NCI-H2171 (cell line): Measurements from ENCODE around the gene NEIL1.

Experiments
- DNase-seq: peaks from one replicate; lab custom pipeline; 2025; lab: John Stamatoyannopoulos, UW

NEIL1 gene

DNA sequence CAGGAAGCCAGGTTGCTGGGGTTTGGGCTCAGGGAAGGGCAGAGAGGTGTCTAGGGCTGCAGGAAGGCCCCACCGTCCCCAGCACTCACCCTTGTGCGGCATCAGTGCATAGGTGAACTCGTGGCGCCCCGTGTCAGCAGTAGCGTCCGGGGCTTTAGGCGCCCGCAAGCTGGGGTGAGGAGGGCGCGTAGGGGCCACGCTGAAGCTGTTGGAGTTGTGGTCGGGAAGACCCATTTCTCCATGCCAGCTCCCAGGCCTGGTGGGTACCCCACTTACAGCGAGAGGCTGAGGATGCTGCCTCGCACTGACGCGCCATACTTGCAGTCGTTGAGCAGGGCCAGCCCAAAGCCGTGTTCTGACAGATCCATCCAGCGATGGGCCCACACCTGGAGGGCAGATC, 9.7 kb downstream of the NEIL1 start:
- DNase-seq: no peak

DNA sequence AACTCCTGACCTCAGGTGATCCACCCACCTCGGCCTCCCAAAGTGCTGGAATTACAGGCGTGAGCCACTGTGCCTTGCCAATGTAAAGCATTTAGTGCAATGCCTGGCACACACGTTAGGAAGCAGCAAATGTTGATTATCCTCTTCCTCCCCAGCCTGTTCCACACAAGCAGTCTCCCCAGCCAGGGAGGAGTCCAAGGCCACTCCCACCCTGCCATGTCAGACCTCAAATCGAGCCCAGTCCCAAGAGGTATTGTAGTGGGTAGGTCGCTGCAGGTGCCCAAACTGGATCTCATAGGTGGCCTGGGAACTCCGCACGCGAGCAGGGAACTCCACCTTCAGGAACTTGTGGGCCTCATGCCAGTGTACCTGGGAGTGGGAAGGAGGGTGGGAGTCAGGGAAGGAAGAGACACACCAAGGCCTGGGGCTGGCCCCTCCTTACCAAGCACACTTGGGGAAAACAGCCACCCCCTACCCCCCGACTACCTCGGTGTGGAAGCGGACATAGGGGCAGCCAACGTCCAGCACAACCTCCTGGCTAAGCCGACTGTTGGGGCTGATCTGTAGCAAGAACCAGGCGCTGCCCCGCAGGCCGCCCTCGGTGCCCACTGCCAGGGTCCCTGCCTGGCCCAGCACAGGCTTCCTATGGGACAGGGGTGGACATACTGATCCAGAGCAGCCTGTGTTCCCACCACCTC, 11.3 kb downstream of the NEIL1 start:
- DNase-seq: no peak

DNA sequence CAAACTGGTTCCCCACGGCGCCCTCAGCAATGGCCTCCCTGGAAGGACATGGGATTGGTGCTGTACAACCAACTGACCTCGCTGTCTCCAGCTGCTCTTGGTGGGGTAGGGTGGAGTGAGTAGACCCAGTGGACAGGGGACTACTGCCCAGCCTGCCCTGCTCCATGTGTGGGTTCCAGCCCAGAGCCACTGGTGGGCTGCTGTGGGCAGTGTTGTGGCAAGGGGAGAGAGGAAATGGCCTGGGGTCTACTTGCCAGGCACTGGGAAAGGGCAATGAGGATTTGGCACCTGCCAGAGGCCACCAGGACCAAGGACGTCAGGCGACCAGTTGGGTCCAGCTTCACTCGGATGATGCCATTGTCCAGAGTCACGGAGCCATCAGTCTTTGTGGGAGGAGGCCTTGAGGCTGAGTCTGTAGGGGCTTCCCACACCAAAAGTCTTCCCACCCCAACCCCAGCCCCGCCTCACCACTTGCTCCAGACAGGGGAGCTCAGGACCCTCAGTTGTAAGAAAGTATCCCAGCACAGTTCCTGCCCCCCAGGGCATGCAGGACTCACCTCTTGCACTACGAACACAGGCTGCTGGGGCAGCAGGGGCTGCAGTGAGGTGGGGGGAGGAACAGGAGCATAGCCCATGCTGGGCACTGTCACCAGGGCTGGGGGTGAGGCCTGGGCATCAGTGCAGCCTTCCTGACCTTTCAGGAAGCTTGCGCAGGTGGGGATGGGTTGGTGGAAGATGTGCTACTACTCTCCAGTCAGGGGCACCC, 12.1 kb downstream of the NEIL1 start:
- no peak for DNase-seq

DNA sequence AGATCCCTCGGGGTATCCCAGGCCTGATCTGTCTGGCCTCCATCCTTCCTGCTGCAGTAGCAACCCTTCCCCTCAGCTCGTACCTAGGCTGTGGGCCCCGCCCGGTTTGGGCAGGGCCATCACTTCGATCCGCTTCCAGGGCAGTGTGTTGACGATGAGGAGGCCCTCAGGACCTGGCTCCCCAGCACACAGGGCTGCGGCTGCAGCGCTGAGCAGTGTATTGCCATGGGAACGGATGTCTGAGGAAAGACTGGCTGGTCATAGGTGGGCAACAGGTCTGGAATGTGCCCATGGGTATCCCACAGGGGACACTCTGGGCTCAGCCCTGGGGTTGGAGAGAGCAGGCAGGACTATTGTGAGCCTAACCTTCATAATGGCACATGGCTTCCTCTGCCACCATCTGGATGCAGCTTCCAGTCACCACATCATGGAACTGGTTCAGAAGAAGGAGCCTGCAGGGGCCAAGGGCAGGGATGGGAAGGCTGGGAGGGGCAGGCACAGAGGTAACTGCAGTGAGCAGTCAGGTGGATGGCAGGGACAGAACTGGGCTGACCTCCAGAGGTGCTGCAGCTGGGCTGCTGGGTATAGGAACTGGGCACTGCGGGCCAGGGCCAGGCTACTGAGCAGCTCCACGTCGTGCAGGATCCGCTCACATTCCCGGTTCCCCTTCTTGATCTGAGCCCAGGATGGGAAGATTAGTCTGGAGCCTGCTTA, 12.9 kb downstream of the NEIL1 start:
- no peak for DNase-seq

DNA sequence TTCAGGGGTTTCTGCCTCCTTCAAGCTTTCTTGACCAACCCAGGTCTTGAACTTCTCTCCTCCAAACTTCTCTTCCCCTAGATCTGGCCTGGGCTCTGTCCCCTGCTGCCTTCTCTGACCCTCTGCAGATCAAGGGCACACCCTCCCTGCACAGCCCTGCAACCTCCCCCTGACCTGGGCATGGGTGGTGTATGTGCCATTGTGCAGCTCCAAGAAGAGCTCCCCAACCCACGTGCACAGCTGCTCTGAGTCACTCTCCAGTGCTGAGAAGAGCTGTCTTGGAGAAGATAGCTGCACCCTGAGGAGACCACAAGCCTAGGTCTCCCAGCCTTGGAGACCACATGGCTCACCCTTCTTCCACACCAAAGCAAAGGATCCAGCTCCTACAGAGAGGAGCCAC, 13.6 kb downstream of the NEIL1 start:
- no peak for DNase-seq

DNA sequence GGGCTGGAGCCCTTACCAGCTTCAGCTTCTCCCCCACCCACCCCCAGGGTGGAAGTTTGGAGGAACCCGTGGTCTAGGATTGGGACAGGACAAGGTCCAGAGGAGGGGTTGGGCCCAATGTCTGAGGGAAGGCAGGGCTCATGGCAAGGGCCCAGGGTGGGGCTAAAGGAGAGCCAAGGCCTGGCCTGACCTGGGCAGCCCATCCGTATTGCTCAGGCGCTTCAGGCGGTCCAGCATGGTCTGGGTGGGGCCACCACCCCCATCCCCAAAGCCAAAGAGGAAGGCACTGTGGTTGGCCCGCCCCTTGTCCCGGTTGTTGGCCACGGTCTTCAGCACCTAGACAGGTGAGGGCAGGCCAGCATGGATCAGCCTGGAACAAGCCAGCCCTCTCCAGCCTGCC, 14.0 kb downstream of the NEIL1 start:
- no peak for DNase-seq

DNA sequence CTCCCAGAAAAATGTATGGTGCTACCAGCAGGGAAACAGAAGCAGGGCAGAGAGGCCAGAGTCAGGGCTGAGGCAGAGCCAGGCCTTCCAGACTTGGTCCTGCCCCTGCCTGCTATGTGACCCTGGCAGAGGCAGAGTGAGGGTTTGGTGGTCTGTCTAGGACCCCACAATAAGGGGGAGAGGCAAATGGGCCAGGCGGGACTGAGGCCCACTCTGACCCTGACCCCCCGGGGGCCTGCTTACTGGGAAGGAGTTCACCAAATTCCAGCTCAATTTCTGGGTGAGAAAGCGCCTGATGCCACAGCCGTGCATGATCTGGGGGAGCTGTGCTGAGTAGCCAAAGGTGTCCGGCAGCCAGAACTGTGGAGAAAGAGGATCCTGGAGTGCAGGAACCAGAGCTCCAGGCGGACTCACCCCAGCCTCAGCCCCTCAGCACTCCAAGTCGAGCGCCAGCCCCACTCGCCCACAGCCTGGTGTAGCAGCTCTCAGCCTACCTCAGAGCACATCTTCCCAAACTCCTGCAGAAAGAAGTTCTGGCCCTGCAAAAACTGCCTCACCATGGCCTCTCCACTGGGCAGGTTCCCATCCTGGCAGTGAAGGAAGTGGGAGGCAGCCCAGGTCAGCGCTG, 14.6 kb downstream of the NEIL1 start:
- DNase-seq: no peak

DNA sequence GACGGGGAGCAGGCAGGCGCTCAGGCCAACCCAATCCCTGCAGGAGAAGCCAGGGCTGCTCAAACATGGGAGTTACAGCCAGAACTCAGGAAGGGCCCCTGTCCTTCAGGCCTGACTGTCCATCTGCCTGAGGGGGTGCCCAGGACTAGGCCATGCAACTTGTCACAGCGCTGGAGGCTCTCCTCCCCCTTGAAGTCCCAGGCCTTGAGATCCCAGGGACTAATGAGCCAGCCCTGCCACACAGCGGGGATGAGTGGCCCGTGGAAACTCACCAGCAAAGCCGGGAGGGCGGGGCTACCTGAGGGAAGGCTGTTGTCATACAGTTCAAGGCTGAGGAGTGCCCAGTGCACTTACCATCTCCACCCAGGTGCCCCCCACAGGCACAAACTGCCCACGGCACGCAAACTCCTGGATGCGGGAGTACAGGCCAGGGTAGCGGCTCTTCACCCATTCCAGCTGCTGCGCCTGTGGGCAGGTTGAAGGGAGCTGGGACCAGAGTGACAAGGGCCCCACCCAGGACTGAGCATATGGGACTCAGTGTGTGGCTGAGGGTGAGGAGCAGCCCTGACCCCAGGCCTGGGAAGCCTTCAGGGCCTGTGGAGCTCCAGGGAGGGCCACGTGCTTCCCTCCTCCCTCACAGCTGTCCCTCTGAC, 15.3 kb downstream of the NEIL1 start:
- no peak for DNase-seq

DNA sequence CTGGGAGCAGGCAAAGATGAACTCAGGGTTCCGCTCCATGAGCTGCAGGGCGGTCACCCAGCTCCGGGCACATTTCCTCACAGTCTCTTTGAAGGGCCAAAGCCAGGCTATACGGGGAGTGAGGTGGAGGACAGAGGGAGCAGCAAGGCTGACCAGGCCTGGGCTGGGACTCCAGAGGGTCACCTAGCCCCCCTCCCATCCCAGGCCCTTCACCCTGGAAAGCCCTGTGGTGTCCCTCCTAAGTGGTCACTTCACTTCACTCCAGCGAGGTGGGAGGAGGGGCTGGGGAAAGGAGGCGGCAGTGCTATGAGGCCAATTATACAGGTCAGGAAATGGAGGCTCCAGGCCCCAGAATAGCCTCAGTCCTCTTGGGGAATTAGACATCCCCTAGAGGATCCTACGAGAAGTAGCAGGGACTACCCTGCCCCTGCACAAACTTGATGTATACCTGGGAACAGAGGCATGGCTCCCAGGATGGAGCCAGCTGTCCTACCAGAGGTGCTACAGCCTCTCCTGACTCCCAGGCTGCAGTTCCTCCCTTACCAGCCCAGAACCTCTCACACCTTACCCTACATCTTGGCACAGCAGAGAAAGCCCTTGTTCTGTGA, 15.9 kb downstream of the NEIL1 start:
- DNase-seq: no peak

DNA sequence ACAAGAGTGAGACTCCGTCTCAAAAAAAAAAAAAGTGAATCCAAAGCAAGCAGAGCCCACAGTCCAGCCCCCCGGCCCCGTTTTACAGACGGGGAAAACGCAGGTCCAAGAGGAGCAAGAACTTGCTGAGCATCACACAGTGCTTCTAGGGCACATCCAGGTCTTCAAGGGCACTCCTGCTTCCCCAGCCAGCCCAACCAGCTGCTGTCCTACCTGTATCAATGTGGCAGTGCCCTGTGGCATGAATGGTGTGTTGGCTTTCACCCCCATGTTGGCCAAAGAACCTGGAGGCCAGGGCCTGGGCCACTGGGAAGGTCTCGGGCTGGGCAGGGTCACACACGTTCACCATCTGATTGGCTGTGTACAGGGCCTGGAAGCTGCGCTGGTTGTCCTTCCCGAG, 16.9 kb downstream of the NEIL1 start:
- DNase-seq: no peak

DNA sequence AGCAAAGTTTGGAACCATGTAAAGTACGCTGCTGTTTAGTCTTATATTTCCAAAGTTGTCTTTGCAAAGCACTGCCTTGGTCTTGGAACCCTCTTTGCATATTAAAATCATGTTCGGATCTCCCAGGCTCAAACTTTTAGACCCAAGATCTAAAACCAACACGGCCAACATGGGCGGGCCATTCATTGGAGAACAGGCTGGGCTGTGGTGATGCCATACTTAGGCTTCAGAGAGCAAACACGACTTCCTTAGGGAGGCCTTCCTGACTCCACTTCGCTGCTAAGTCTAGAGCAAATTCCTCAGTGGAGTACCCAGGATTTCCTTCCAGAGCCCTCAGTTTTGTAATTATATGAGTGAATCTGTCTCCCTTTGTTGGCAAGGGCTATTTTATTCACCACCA, 18.0 kb downstream of the NEIL1 start:
- no peak for DNase-seq

DNA sequence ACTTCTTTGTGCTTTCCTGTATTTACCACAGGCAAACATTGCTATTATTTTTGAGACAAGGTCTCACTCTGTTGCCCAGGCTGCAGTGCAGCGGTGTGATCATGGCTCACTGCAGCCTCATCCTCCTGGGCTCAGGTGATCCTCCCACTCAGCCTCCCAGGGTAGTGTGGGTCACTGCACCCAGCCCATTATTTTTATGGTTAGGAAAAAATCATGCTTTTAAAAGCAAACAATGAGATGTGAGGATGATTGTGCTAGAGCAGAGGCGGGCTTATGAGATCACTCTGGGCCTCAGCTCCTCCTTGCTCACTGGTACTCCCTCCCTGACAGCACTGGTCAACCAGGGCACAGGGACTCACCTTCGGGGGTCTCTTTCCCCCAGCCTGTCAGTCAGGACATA, 19.3 kb downstream of the NEIL1 start:
- DNase-seq: no peak

DNA sequence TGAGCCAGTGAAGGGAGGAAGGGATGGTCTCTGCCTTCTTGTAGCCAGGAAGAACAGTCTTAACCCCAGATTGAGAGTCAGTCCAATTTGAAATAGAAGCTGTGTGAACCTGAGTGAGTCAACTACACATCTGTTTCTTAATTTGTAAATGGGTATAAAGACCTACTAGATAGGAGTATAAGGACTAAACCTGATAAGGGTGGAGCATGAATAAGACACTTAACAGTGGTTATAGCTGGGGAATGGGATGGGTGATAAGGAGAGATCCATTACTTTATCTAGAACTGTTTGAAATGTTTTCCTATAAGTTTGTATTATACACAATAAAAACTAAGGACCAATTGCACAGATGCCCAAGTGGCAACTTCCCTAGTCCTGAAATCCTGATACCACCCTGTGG, 20.2 kb downstream of the NEIL1 start:
- no peak for DNase-seq

DNA sequence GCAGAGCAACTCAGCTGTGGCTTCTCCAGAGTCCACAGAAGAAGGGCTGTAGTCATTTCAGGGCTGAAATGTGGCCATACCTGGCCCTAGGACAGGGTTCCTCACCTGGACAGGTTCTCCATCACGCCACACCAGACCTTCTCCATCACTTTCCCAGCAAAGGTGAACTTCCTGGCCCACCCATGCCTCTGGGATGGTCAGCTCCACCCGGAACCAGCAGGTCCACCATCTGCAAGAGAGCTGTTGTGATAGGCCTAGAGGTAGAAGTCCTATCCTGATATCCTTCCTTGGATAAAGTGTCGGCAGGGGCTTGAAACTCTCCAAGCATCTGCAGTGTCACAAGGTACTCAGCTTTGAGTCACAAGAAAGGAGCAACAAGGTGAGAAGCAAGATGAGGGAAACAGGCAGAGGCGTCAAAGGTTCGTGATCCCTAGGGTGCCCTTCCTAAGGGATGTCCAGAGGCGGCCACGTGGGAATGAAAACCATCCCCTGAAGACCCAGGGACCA, 20.6 kb downstream of the NEIL1 start:
- DNase-seq: no peak

DNA sequence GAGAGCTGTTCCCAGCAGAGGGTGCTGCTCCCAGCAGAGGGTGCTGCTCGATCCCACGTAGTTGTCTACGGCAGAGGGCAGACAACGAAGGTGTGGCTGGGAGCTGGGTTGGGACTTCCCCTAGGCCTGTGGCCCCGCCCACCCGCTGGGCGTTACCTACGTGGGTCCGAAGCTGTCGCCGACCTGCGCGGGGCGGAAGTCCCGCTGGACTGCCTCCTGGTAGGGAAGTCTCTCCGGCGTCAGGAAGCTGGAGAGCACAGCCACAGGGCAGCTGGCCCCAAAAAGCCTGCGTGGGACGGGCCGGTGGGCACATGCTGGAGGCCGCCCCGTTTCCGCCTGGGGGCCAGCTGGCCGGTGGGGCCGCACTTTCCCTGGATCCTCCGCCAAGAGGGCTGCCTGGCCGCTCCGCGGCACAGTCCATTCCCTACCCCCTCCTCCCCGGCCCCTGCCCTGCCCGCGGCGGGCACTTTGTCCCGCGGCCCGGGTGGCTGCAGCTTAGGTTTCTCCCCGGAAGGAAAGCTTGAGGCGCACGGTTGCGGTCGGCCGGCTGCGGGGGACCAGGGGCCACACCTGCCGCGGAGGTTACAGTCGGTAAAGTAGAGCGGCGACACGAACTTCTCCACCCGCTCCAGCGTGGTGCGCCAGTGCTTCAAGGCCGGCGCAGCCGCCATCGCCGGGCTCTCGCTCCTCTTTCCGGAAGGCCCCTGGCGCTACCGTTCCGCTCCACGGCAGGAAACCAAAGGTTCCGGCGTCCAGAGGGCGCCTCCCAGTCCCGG, 21.3 kb downstream of the NEIL1 start, which contains the start of gene MAN2C1:
TSS of gene MAN2C1 (minus strand) at position 695 of the 776 bp plus-strand sequence. CDS start at position 671, 24 bp downstream.
- DNase-seq: peak; percentile 96

DNA sequence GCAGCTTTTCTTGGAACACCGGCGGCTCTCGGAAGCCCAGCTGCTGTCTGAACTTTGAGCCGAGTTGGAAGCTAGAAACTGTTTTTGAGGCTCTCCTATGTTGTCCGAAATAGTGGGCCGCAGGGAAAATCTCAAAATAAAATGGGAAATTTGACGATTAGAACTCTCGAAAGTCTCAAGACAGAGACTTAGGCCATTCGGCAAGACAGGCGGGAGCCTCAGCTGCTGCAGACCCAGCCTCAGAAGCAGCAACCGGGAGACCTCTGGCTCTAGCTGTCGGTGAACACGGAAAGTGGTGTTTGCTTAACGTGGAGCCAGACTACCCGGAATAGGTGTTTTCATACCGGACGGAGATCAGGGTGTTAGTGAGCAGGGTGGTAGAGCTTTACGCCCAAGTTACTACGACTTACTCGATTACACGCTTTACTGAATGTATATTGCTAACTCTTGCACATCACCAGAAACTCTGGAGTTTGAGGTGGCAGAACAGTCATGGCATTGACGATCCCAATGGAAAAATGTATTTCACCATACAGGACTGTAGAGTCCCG, 21.9 kb downstream of the NEIL1 start:
- no peak for DNase-seq

DNA sequence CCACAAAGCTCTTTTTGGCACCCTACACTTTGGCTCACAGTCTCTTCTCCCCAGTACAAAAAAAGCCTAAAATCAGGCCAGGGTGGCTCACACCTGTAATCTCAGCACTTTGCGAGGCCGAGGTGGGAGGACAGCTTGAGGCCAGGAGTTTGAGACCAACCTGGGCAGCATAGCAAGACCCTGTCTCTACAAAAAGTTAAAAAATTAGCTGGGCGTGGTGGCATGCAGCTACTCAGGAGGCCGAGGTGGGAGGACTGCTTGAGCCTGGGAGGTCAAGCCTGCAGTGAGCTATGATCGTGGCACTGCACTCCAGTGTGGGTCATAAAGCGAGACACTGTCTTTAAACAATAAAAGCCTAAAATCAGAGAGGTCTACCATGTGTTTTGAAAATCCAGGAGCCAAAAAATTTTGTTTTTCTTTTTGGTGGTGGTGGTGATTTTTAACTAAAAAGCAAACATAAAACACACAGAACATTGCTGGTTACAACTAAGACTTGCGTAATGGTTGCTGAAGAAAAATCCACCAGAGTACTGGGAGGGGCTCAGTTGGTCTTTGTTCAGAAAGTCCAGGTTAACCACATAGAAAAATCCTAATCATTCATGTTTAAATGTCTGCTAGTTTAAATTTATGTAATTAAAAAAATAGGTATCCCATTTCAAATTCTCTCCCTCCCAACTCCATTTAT, 23.2 kb downstream of the NEIL1 start:
- no peak for DNase-seq

DNA sequence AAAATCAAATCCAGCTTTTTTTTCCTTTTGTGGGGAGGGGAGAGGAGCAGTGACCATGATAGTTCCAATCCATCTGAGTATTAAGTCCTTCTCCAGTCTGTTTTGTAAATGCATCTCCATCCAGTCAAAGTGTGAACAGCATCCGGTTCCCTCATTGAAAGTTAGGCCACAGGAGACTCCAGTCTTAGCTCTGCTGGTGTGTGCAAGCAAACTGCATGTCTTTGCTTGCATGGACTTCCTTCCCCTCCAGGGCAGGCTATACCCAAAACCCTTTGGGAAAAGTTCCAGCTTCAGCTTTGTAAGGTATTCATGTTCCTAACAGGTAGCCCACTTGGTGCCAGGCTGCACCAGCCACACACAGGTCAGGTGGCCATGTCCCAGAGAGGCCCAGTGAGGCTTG, 24.6 kb downstream of the NEIL1 start:
- DNase-seq: no peak

DNA sequence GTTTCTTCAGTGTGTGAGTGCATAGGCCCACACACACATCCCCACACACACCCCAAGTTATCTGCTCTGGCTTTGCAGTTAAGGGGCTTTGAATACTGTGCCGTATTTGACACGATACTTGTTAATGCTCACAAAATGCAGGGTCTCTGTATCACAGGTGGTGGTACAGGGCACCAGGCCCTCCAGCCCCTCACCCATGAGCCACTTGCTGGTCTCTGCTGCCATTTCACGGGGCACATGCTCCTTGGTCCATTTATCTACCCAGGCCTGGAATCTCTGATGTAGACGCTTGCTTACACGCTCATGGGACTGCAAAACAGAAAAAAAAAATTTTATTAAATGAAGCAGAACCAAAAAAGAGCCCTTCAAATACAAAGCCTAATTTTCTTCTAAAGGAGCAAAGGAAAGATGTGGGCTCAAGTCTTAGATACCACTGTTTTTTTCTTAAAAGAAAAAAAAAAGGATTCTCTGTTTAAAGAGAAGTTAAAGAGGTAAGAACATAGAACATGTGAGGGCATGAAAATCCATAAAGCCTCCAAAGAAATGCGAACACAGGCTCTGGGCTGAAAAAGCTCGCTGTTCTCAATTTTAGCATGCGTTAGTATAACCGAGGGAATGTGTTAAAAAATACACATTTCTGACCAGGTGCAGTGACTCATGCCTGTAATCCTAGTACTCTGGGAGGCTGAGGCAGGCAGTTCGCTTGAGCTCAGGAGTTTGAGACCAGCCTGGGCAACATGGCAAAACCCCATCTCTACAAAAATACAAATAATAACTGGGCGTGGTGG, 25.3 kb downstream of the NEIL1 start:
- no peak for DNase-seq
